NOMO-1 treated with dmso at 0.1 percent for 144 hours (cell line): ENCODE measurements around the gene EIF2AK2.
"Not testable (repeated sequence)": the region's sequence is repeated elsewhere in the genome, so short reads cannot be mapped to it uniquely, and the experiment has no call there.

ENCODE experiments used
- DNase-seq: peaks from one replicate; lab custom pipeline; 2025; ENCODE audit not compliant: unreplicated experiment; lab: John Stamatoyannopoulos, UW

Gene EIF2AK2

DNA sequence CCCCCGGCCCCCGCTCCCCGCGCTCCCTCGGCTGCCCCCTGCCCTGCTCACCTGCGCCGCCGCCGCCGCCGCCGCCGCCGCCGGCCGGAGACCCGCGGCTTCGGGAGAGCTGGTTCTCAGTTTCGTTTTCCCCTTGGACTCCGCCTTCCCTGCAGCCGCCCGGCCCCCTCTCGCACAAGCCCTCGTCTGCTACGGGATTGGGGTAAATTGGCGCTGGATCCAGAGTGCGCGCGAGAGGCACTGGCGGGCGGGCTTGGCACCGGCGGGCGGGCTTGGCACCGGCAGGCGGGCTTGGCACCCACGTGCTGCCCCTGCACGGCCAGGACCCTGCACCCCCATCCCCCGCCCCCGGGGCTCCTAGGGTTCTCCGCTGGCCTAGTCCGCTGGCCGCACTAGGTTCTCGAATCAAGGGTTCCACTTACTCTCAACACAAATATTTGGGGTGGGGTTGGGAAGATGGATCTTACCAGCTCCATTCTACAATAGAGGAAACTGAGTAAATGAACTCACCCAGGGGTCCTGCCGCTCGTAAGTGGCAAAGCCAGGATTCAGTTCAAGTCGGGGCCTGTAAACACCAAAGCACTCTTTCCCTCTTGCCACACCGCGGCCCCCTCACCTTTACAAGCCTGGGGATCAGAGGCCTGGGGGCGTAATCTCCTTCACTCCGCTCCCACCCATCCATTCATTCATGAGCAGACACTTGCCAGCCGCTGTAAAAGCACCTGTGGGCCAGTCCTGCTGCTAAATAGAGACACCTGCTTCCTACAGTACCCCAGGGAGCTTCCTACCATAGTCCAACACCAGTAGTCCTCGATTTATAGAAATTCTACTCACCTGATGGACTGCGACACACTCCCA, at the start of gene EIF2AK2:
Gene EIF2AK2 (minus strand): TSS at position 124 of the 858 bp plus-strand sequence. CDS start 9,174 bp downstream, outside the sequence.
- peak; percentile 90 for DNase-seq

DNA sequence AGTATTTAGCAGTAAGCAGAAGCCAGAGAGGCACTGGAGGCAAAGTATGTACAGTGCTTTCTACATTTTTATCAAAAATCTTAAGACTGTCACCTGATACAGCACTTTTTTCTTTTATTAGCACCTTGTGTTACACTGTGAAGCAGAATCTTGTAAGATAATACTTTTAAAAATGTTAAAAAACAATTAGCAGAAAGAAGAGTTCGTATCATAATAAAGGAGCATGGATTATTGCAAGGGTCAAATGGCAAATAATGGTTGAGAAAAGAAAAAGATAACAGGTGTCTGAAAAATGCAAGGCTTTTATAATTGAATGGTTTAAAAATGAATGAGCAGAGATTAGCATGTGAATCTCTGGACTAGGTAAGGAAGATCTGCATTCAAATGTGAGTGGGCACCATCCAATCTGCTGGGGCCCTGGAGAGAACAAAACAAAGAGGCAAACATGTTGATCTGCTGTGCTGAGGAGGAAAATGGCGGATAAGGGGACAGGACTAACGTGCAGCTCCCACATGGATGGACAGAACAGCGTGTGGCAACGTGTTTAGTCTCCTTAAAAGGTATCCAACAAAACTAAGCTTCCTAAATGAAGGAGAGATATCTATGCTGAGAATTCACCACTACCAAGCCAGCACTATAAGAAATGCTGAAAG, 49.0 kb upstream of the EIF2AK2 start:
- no peak for DNase-seq

DNA sequence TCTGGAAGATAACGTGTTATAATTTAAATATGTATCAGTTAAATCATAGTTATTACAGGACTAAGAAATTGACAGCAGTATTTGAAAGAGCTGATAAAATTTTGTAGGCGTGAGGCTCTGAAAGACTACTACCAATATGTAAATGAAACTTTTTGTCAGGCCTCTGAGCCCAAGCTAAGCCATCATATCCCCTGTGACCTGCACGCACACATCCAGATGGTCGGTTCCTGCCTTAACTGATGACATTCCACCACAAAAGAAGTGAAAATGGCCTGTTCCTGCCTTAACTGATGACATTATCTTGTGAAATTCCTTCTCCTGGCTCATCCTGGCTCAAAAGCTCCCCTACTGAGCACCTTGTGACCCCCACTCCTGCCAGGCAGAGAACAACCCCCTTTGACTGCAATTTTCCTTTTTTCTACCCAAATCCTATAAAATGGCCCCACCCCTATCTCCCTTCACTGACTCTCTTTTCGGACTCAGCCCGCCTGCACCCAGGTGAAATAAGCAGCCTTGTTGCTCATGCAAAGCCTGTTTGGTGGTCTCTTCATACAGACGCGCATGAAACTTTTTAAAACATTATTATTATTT, 48.4 kb upstream of the EIF2AK2 start:
- DNase-seq = not testable (repeated sequence)

DNA sequence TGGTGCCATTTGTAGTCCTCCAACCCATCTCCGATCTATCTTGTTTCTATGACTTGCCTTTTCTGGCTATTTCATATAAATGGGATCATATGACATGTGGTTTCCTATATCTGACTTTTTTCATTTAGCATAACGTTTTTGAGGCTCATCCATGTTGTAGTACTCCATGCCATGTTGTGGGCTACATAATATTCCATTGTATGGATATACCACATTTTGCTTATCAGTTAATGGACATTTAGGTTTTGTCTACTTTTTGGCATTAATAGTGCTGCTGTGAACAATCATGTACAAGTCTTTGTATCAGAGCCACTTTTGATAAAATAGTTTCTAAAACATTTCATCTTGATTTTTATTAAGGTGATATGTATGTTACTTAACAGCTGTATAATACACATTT, 46.9 kb upstream of the EIF2AK2 start:
- no peak for DNase-seq

DNA sequence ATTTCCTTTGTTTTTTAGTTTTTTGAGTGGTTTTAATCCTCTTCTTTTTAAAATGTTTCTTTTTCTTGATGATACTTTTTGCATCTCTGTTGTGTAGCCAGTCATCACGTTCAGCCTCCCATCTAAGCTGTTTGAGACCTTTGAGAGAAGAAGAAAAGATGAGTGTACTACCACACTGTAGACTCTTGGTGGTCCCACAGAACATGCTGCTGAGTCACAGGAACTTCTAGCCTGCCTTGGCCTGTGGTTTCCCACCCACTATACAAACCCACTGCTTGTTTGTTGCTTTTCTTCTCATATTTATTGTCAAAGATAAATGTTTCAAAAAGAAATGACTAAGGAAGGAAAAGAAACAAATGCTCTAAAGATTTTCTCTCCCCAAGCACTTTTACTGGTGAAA, 45.0 kb upstream of the EIF2AK2 start:
- no peak for DNase-seq

DNA sequence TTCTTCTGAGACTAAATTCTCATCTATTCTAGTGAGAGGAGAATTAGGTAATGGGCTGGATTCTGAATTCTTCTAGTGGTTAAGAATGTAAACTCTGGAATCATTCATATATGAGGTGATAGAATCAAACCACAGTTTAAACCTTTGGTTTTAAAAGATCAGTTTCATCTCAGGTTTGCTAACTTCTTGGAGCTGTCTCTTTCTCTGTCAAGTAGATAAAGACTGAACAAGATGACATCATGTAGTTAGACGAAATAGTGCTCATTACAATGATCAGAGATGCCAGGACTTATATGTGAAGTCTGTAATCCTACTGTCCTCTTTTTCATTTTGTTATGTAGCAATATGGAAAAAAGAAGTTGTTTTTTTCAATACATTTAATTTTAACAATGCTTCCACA, 44.4 kb upstream of the EIF2AK2 start:
- no peak for DNase-seq

DNA sequence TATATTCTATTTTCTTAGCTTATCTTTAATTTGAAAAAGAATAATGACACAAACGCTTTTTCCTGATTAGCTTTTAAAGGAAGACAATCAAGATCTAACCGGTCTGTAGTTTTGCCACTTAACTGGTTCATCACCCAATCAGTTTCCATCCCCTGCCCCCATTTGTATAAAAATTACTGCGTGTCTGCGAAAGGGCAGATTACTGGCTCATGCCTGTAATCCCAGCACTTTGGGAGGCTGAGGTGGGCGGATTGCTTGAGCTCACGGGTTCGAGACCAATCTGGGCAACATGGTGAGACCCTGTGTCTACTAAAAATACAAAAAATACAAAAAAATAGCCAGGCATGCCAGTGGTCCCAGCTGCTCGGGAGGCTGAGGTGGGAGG, 41.9 kb upstream of the EIF2AK2 start:
- DNase-seq = no peak

DNA sequence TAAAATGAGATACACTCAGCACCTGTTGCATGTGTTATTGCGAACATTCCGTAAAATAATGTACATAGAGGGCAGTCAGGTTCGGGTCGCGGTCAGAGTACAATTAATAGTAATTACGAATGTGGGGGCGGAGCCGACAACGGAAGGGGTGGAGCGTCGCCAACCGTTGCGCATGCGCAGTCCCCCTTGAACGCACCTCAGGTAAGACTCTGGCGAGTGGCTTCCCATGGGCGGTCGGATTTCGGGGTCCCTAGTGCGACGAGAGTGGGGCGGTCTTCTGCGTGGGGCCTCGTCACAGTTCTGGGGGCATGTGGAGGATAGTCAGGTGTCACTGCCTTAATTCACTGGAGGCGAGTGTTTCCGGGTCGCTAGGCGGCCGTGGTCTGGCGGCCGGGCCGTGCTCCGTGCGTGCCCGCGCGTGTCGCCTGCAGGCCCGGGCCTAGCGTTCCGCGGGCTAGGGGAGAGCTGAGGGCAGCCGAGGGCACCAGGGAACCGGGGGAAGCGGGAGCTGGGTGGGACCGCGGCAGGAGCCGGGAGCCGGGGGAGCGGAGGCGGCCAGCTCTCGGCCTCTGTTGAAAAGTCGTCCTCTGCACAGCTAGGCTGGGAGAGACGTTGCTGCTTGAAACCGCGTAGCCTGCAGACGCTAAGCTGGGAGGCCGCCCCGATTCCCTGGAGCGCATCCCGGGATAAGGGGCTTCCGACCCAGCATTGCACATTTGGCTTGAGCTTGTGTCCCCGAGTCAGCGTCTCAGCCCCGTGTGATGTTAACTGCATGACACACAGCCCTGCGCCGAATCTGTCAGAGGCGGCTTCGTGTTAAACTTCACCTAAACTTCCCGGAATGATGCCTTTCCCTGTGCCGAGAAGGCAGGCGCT, 39.8 kb upstream of the EIF2AK2 start, which contains the start of gene CEBPZOS:
Gene CEBPZOS (plus strand): TSS at position 177 of the 876 bp plus-strand sequence. CDS start 3,209 bp downstream, outside the sequence.
- peak; percentile 61 for DNase-seq

DNA sequence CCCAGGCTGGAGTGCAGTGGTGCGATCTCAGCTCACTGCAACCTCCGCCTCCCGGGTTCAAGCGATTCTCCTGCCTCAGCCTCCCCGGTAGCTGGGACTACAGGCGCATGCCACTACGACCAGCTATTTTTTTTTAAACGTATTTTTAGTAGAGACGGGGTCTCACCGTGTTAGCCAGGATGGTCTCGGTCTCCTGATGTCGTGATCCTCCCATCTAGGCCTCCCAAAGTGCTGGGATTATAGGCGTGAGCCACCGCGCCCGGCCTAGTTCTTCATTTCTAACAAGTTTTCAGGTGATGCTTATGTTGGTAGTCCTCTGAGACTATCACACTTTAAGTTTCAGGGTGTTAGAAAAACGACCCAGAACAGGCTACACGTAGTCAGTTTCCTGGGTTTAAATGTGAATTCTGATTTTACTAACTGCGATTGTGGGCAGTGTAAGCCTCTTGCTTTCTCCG, 39.1 kb upstream of the EIF2AK2 start:
- not testable (repeated sequence) for DNase-seq

DNA sequence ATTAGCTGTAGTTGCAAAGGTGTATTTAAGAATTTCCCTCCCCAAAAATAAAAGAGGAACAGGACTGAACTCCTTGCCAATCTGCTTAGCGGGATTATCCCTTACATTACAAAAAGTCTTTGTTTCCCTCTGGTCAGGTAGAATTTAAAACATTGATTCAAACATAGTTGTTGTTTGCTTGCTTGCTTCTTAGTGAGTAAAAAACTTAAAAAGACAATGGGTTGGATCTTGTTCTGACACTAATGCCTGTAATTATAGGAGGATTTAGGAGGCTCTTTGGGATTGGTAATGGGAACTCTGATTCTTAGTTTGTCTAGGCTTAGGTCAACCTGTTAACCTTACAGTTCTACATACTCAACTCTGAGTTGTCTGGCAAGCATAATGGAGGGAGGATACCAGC, 35.8 kb upstream of the EIF2AK2 start:
- no peak for DNase-seq

DNA sequence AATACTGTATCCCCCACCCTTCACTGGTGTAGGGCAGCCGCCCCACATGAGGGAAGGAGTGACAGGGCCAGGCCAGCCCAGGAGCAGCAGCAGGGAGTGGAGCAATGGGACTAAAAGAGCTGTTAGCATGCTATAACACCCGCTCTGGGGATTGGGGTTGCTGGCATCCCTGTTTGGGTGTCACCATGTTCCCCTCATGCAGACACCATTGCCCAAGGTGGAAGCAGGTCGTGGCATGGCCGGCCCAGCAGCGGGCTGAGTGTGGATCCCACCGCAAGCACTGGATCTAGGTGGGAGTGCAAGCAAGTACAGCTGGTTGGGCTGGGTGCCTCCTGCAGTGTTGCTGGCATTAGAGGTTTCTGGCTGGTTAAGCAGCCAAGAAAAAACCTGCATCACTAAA, 35.0 kb upstream of the EIF2AK2 start:
- DNase-seq = no peak

DNA sequence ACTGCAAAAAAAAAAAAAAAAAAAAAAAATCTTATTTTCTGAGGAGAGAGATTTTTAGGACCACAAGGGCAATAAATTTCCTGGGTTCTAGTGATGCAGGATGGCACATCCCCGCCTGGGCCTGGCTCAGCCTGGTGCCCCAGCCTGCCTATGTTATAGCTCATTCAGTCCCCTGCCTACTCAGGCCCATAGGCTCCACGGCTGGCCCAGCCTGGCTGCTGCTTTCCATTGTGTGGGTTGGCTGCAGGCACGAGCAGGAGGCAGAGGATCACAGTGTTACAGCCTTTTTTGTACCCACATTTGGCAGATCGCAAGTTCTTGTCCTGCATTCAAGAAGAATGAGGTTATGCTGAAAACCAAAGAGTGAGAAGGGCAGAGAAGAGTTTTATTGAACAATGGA, 34.5 kb upstream of the EIF2AK2 start:
- DNase-seq = no peak

DNA sequence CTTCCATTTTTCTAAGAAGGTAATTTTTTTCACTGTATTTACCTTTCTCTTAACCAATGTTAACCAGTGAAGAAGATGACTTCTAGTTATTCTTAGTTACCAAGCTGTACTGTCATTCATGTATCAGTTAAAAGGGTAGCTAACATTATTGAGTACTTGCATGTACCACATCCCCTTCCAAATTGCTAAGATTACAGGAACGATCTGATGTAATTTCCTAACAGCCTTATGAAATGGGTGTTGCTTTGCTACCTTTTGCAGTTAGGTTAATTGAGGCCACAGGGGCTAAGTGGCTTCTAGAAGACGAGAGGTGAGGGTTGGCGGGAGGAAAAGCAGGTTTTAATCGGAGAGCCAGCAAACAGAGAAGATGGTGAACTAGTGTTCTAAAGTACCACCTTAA, 33.5 kb upstream of the EIF2AK2 start:
- peak; percentile 60 for DNase-seq

DNA sequence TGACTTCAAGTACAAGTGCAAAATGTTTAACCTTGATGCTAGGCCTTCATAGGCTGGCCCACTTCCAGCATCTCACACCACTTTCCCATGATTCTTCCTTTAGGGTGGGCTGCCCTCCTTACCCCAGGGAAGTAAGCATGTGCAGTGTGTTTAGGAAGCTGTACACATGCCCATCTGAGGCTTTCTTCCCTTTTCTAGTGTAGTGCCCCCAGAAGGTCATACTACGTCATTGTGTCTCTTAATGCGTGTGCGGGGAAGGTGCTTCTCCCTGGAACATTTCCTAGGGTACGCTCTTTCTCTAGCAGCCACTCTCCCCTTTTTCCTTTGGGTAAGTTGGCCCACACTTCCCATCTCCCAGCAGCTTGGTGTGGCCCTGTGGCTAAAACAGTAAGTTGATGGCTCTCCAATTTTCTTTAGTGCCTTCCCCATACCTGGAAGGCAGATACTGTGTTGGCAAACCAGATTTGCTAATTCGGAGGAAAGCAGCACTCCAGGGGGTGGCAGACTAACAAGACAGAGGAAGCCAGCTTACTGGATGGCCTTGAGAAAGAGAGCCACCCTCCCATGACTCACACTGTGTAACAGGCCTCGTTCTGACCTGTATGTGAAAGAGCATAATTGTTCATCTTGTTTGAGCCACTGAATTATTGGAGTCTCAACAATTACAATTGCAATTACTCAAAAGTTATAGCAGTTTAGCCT, 32.8 kb upstream of the EIF2AK2 start:
- peak; percentile 78 for DNase-seq

DNA sequence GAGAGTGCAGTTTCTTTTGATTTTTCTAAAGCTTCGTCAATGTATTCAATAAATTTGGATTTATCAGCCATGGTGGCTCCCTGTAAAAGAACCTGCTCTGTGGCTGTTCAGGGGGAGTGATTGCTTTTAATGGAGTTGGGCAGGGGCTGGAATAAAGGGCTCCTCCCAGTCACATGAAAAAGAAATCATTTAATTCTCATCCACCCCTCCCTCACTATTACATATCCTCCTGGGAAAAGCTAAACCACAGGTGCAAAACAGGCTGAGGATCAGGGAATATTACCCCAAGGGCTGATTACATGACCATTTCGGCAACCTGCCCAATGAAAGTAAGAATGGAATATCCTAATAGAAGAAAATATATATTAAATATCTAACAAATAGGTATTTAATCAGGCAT, 31.8 kb upstream of the EIF2AK2 start, which contains the start of gene SULT6B1:
Gene SULT6B1 (minus strand): TSS at position 101 of the 400 bp plus-strand sequence. CDS start 30 bp downstream, at position 71.
- DNase-seq = no peak

DNA sequence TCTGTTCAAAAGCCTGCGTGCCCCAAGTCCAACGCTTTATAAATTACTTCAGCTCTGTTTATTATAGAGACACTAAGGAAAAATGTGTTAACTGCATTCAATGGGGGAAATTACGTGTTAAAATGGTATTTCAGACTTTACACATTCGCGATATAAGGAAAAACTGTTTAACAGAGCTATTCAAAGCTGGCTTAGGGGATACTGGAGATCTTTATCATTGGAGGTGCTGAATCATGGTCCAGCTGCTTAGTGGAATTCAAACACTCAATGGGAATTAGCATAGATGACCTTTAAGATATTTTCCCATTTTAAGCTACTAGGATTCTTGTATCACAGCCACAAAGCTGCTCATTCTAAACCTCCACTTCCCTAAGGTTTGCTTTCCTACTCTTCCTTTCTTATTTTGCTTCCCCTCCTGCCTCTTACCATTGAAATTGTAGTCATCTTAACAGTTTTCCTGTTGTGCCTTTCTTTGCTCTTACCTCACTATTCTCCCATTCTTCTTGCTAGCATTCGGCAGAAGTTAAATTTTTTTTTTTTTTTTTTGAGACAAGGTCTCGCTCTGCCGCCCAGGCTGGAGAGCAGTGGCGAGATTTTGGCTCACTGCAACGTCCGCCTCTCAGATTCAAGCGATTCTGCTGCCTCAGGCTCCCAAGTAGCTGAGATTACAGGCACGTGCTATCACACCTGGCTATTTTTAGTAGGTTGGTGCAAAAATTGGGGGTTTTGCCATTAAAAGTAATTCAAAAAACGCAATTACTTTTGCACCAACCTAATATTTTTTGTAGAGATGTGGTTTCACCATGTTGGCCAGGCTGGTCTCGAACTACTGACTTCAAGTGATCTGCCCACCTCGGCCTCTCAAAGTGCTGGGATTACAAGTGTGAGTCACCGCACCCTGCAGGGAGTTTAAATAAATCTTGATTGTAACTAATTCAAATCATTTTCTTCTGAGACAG, 25.2 kb upstream of the EIF2AK2 start:
- no peak for DNase-seq

DNA sequence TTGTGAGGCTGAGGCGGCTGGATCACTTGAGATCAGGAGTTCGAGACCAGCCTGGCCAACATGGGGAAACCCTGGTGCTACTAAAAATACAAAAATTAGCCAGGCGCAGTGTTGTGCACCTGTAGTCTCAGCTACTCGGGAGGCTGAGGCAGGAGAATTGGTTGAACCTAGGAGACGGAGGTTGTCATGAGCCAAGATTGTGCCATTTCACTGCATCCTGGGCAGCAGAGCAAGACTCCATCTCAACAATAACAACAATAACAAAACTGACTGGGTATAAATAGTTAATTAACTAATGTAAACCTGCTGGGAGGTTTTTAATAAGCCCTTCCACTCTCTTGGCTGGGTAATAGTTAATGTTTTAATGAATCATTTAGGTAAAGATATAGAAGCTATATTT, 23.9 kb upstream of the EIF2AK2 start:
- DNase-seq = no peak

DNA sequence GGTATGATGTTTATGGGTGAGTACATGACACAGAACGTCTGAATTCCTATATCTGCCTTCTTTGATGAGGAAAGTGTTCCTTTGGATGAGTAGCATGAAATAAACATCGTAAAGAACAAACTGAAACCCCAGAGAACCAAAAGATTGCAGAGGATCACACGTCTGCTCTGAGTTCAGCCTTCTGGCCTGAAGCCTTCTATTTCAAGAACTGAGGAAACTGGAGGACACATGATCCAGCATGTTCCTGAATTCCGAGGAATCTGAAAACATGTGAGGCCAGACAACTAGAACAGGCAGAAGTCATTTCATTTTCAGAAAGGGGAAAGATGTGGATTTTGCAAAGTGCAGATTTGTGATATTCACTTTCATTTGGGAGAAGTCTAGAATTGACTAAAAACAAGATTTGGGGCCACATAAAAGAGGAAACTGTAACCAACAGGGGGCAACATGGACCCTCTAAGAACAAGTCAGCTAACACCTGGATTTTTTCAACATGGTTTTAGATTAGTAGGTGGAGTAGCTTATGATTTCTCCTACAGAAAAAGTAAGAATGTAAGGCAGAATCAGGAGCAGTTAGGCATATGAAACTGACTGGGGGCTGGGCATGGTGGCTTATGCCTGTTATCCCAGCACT, 23.3 kb upstream of the EIF2AK2 start:
- DNase-seq = no peak
